ENCODE data around the gene CSNK1D.

The CSNK1D gene

GRCh38 chr17:82241183-82241925 lies 32.1 kb downstream of the CSNK1D start:
- peak in 43 of 56 donors; percentile 19 to 78 (median 53) for DNase-seq

DNA sequence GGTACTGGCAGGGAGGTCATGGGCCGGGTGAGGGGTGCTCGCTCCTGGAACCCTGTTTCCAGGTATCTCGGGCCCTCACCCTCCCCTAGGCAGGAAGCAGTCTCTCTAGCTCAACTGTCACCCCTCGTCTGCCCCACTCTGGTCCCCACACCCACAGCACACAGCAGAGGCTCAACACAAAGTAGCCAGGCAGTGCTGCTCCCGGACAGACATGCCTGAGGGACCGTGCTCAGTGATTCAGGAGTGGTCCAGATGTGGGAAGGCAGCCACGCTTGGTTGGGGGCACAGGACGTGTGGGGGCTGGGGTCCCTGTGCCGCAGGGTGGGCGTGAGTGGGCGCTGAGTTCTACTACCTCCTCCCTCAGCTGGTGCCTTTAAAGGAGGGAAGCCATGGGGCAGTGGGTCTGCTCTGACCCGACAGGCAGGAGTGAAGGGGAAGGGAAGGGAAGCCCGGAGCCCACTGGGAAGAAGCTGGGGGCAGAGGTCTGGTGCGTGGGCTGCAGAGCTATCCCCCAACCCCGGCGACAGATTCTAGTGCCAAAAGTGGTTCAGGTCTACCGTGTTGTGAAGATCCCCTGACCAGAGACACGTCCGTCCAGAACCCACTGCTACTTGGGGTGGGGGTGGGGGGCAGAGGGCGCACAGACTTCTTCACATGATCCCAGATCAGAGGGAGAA lies 32.9 kb downstream of the CSNK1D start:
- no peak for DNase-seq

DNA sequence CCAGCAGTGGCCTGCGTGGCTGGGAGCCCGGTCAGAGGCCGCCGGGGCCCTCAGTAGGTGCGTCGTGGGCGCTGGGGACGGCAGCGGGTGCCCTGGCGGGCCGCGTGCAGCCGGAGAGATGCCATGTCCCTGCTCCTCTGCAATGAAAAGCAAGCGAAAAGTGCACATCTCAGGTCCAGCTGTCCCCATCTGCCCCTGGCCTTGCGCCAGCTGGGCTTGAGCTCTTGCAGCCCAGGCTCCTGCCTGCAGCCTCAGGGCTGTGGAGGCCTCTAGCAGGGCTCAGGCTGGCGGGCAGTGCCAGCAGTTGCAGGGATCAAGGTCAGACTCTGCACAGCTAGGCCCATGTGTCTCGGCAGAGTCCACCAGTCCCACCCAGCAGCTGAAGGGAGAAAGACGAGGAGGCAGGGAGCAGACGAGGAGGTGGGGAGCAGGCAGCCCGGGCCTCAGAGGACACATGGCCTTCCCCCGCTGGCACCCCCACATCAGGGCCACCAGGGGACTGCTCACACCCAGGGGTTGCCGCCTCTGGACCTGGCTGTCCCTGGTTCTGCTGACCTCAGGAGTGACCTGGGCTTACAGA lies 33.5 kb downstream of the CSNK1D start:
- DNase-seq: peak in 3 of 56 donors; percentile 25 to 37 (median 28)

DNA sequence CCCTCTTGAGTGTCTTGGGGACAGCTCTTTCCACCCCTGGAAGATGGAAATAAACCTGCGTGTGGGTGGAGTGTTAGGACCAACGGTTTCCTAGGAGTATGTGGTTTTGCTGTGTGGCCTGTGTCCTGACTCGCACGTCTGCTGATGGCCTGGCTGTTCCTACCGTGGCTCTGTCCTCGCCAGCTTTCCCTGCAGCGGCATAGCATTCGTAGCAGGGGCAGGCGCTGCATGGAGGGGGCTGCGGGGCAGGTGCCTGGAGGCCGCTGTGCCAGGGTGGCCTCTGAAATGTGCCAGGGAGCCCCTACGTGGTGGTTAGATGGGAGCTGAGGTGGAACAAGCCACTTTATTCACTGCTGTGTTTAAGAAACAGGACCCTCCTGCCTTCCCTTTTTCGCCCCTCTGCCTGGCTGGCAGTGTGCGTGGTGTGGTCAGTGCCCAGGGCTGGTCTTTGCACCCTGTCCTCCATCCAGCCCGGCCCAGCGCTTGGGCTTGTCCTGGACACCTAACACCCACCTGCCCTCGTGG lies 34.0 kb downstream of the CSNK1D start:
- DNase-seq: no peak

GRCh38 chr17:82238472-82239201 lies 34.9 kb downstream of the CSNK1D start:
- DNase-seq: peak in 34 of 56 donors; percentile 25 to 76 (median 56)

DNA sequence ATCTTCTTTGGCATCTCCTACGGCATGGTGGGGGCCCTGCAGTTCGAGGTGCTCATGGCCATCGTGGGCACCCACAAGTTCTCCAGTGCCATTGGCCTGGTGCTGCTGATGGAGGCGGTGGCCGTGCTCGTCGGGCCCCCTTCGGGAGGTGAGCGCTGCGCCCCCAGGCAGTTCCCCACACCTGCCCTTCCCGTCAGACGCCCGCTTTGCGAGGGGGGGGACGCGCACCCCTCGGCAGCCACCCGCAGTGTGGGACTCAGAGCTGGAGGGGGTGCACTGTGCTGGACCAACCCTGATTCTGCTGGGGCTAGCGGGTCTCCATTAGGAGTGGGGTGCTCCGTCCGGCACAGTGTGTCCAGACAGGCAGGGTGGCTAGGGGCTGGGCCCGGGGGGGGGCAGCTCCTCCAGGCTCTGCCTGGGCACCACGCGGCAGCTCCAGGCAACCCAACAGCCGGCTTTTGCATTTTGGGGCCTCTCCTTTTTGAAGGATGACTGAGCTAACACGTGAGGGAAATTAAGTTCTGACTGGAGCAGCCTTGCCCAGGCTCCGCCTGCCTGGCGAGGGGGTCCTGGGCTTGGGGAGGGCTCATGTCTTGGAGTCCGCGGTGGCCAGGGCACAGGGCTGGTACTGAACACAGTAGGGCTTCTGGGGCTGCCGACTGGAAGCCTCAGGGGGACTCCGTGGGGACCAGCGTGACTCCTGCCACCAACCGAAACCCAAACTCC lies 35.6 kb downstream of the CSNK1D start:
- DNase-seq: peak in 7 of 56 donors; percentile 11 to 61 (median 32)

DNA sequence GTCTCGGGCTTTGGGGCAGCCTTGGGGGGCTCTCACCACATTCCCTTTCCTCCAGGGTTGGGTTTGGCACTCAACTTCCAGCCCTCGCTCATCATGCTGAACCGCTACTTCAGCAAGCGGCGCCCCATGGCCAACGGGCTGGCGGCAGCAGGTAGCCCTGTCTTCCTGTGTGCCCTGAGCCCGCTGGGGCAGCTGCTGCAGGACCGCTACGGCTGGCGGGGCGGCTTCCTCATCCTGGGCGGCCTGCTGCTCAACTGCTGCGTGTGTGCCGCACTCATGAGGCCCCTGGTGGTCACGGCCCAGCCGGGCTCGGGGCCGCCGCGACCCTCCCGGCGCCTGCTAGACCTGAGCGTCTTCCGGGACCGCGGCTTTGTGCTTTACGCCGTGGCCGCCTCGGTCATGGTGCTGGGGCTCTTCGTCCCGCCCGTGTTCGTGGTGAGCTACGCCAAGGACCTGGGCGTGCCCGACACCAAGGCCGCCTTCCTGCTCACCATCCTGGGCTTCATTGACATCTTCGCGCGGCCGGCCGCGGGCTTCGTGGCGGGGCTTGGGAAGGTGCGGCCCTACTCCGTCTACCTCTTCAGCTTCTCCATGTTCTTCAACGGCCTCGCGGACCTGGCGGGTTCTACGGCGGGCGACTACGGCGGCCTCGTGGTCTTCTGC lies 36.3 kb downstream of the CSNK1D start:
- DNase-seq: no peak

DNA sequence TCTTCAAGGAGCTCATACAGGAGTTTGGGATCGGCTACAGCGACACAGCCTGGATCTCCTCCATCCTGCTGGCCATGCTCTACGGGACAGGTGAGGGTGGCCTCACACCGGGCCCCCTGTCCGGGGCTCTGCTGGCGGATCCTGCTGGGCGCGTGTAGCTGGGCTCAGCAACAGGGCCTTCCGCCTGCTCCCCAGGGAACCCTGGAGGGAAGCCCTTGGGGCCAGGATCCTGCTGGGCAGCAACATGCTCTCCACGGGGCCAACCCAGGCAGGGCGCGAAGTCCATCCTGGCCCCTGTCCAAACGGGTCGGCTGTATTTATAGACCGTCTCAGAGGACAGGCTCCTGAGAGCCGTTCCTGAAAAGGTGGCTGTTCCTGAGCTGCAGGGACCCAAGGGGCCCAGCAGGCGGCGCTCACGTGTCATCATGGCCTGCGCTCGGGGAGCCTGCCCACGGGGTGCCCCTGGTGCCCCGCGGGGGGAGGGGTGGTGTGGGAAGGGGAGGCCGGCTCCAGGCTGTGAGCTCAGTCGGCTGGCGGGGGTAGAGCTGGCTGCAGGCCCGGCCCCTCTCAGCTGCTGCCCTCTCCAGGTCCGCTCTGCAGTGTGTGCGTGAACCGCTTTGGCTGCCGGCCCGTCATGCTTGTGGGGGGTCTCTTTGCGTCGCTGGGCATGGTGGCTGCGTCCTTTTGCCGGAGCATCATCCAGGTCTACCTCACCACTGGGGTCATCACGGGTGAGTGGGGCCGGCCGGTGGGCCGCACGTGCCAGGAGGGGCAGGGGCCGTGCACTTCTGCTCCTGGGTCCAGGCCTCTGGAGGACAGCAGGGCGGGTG lies 37.1 kb downstream of the CSNK1D start:
- peak in 47 of 56 donors; percentile 18 to 85 (median 57) for DNase-seq

GRCh38 chr17:82235775-82236141 lies 37.7 kb downstream of the CSNK1D start:
- DNase-seq: no peak

DNA sequence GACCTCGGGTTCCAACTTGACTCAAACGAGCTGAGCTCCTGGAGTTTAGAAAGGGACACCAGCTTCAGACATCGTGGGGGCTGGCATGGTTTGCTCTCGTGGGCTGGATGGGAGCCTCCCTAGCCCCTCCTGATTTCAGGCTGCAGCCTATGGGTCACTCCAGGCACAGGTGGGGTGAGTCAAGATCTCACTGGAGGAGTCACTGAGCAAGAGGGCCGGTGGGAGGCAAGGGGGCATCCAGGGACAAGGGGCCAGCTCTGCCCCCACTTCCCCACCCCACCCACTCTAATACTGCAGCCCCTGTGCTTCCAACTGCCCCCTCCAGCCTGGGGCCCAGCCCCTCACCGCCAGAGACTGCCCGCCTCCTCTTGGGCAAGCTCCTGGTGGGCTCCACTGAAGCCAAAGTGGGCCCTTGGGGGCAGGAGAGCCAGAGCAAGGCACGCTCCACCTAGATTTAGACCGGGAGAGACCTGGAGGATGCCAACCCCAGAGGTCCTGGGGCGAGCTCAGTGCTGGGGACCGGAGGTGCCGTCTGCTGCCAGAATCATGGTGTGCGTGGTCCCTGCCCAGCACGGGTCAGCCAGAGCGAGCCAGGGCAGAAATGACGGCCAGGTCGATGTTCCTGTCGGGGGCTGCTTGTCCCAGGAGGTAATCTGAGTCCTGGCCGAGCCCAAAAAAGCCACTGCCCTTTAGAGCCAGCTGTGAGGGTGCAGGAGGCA lies 38.3 kb downstream of the CSNK1D start:
- no peak for DNase-seq

GRCh38 chr17:82234211-82235055 lies 39.1 kb downstream of the CSNK1D start:
- DNase-seq: no peak

DNA sequence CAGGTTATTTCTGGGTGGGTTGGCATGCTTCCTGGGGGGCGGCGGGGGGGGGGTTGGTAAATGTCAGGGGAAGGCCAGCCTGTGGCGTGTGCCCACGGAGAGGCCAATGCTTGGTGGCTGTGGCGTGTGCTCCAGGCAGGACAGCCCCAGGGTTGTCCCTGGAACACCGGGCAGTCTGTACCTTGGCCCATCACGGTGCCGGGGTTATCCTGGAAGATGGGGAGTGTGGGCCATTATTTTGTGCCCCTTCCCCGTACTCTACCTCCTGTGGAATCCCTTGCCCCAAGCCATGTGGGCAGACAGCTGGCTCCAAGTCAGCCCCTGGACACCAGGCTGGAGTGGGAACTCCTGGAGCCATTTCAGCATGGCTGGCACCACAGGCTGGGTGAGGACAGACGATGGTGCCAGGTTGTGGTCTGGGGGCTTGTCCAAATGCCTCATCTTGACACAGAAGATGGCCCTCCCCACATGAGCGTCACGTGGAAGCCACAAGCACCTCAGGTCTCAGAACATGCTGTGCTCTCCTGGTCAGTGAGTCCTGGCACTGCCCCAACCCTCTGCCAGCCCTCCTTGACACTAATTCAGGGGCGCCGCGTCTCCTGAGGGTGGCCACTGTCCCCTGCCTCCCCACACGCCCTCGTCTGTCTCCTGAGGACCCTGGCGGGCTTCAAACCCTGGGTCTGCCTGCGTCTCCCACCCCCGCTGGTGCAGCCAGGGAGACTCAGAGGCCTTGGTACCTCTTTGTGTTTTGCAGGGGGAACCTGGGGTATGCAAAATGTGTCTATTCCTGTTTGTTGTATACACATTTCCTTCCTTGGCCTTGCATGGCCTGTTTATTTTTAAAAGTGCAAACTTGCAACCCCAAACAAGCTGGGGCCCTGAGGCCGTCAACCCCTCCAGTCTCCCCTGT lies 40.4 kb downstream of the CSNK1D start:
- no peak for DNase-seq

GRCh38 chr17:82232322-82232820 lies 41.1 kb downstream of the CSNK1D start:
- DNase-seq: no peak

DNA sequence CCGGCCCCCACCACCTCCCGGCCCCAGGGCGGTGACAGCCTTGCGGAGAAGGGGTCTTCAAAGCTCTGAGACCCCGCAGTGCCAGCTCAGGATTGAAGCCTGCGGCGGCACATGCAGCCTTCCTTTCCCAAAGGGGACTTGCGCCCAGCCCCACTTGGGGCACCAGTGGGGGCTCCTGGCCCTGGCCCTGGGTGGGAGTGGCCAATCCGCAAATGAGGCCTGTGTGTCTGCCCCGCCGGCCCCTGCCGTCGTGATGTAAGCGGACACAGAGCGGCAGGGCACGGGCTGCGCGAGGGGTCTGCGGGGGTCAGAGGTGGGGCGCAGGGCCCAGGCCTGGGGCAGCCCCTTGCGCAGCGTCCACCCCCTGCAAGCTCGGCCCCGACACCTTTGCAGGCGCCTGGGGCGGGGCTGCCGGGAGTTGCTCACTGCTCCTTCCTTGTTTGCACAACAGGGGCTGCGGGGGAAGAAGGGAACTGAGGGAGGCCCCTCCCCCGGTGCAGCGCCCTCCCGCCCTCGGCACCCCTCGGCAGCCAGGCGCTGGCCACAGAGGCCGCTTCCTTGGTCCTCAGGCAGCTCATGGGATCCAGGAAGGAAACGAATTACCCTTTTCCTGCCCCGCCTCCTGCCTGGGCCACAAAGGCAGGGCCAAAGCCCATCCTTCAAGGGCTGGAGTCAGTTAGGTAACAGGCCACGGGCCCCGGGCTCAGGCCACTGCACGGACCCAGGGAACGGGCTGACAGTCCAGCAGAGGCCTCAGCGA lies 41.8 kb downstream of the CSNK1D start:
- peak in 25 of 56 donors; percentile 12 to 64 (median 39) for DNase-seq

GRCh38 chr17:82231312-82231561 lies 42.3 kb downstream of the CSNK1D start:
- DNase-seq: no peak
